K562 (cell line): ENCODE measurements around the gene IGFL1. TPM values are rescaled to one million over a fixed set of nuclear protein-coding genes. Genes with fewer than 3 reads are reported as not detected.

ENCODE experiments used
- CHD2 ChIP-seq: IDR thresholded peaks from 2 replicates; pipeline ENCODE4 v1.6.1; 2011; ENCODE audit warnings: low read depth, low read length
- ELF4 ChIP-seq: fragments of 450-650 bp; formaldehyde crosslinking; IDR thresholded peaks from 2 replicates; pipeline ENCODE4 v1.4.0; 2022; ENCODE audit warnings: missing genetic modification characterization
- FOXA1 ChIP-seq: fragments of 450-650 bp; IDR thresholded peaks from 2 replicates; pipeline ENCODE4 v1.6.1; 2016; ENCODE audit warnings: mild to moderate bottlenecking, borderline replicate concordance
- MAFF ChIP-seq: IDR thresholded peaks from 2 replicates; pipeline ENCODE4 v1.6.1; 2012; ENCODE audit warnings: low read length, improper control_type of control experiment
- RBM34 ChIP-seq: fragments of 200-400 bp; formaldehyde crosslinking; IDR thresholded peaks from 2 replicates; pipeline ENCODE4 v1.6.1; 2018; ENCODE audit warnings: low read length, borderline replicate concordance; ENCODE audit not compliant: insufficient read depth
- ZNF57 ChIP-seq: fragments of 450-650 bp; formaldehyde crosslinking; IDR thresholded peaks from 2 replicates; pipeline ENCODE4 v1.4.0; 2020; ENCODE audit warnings: mild to moderate bottlenecking, moderate library complexity
- ZNF764 ChIP-seq: fragments of 250-450 bp; sonication (Bioruptor Pico); IDR thresholded peaks from 2 replicates; pipeline ENCODE4 v1.4.0; 2020; ENCODE audit warnings: low read depth, mild to moderate bottlenecking, moderate library complexity
- polyA plus RNA-seq, 8 experiments: library from polyadenylated mRNA; depleted of rRNA in 4 of 8; stranded (reverse) in 5 of 8; unstranded in 3 of 8; fragments of >200 nt; fragmentation: Nextera tagmentation in 2 of 8; fragmentation: Illumina TruSeq in 1 of 8; extraction: Ambion mirVana in 2 of 8; extraction: Trizol in 1 of 8; gene quantifications; 2 replicates each; pipeline versions ENCODE4 v1.2.1 to v1.2.3, GENCODE V29; 2011 to 2014; ENCODE audit warnings: inconsistent platforms in 1 of 8, missing spikeins in 1 of 8
- total RNA-seq, 7 experiments: library from RNA; depleted of rRNA in 6 of 7; stranded (reverse); fragments of >200 nt in 6 of 7; fragmentation: Illumina TruSeq in 2 of 7; extraction: Trizol in 2 of 7; gene quantifications; 2 replicates each; pipeline versions ENCODE4 v1.2.1 to v1.2.3, GENCODE V29; 2011 to 2021; ENCODE audit warnings: low replicate concordance in 1 of 7
- TF ChIP-seq, protein P1 (sequence below): sonication (generic); IDR thresholded peaks from 2 replicates; pipeline ENCODE4 v1.6.1; 2016
- TF ChIP-seq, protein P2 (sequence below): IDR thresholded peaks from 2 replicates; pipeline ENCODE4 v1.6.1; 2011; ENCODE audit warnings: borderline replicate concordance, low read depth, mild to moderate bottlenecking, moderate library complexity, low read length; ENCODE audit not compliant: insufficient read depth, poor library complexity, severe bottlenecking
- TF ChIP-seq, protein P3 (sequence below): fragments of 450-650 bp; formaldehyde crosslinking; IDR thresholded peaks from 2 replicates; pipeline ENCODE4 v1.4.0; 2022; ENCODE audit warnings: mild to moderate bottlenecking, moderate library complexity
- TF ChIP-seq, protein P4 (sequence below), 2 experiments: fragments of 450-650 bp; formaldehyde crosslinking in 1 of 2; IDR thresholded peaks; 2 replicates each; pipeline versions ENCODE4 v1.4.0 to v1.6.1; 2014 to 2020; ENCODE audit warnings: mild to moderate bottlenecking in 2 of 2, borderline replicate concordance in 1 of 2, low read depth in 1 of 2
- TF ChIP-seq, protein P5 (sequence below): sonication (generic); formaldehyde crosslinking; IDR thresholded peaks from 2 replicates; pipeline ENCODE4 v1.8.0; 2022; ENCODE audit warnings: mild to moderate bottlenecking, missing genetic modification reagents

Gene IGFL1
- total and polyA plus RNA-seq, 9 of the 15 experiments (the other 6 are each of a cell fraction or from before 2014, with no cell fraction given), result not detected

- TF ChIP-seq FOXA1 (no peak), ZNF764 (0 out of 2 replicates have a peak, but pooled peaks have one; percentile 25), ZNF57 (CRISPR knock-in tag) (no peak), RBM34 (no peak), CHD2 (no peak), MAFF (no peak), ELF4 (CRISPR knock-in tag) (peak; percentile 97)
- TF ChIP-seq, protein P1, sequence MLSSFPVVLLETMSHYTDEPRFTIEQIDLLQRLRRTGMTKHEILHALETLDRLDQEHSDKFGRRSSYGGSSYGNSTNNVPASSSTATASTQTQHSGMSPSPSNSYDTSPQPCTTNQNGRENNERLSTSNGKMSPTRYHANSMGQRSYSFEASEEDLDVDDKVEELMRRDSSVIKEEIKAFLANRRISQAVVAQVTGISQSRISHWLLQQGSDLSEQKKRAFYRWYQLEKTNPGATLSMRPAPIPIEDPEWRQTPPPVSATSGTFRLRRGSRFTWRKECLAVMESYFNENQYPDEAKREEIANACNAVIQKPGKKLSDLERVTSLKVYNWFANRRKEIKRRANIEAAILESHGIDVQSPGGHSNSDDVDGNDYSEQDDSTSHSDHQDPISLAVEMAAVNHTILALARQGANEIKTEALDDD, result no peak
- TF ChIP-seq, protein P2, sequence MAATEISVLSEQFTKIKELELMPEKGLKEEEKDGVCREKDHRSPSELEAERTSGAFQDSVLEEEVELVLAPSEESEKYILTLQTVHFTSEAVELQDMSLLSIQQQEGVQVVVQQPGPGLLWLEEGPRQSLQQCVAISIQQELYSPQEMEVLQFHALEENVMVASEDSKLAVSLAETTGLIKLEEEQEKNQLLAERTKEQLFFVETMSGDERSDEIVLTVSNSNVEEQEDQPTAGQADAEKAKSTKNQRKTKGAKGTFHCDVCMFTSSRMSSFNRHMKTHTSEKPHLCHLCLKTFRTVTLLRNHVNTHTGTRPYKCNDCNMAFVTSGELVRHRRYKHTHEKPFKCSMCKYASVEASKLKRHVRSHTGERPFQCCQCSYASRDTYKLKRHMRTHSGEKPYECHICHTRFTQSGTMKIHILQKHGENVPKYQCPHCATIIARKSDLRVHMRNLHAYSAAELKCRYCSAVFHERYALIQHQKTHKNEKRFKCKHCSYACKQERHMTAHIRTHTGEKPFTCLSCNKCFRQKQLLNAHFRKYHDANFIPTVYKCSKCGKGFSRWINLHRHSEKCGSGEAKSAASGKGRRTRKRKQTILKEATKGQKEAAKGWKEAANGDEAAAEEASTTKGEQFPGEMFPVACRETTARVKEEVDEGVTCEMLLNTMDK, result no peak
- TF ChIP-seq, protein P3, sequence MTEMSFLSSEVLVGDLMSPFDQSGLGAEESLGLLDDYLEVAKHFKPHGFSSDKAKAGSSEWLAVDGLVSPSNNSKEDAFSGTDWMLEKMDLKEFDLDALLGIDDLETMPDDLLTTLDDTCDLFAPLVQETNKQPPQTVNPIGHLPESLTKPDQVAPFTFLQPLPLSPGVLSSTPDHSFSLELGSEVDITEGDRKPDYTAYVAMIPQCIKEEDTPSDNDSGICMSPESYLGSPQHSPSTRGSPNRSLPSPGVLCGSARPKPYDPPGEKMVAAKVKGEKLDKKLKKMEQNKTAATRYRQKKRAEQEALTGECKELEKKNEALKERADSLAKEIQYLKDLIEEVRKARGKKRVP (CRISPR knock-in tag), result peak; percentile 52; the same call in 1 of the 2 replicates
- TF ChIP-seq, protein P4, sequence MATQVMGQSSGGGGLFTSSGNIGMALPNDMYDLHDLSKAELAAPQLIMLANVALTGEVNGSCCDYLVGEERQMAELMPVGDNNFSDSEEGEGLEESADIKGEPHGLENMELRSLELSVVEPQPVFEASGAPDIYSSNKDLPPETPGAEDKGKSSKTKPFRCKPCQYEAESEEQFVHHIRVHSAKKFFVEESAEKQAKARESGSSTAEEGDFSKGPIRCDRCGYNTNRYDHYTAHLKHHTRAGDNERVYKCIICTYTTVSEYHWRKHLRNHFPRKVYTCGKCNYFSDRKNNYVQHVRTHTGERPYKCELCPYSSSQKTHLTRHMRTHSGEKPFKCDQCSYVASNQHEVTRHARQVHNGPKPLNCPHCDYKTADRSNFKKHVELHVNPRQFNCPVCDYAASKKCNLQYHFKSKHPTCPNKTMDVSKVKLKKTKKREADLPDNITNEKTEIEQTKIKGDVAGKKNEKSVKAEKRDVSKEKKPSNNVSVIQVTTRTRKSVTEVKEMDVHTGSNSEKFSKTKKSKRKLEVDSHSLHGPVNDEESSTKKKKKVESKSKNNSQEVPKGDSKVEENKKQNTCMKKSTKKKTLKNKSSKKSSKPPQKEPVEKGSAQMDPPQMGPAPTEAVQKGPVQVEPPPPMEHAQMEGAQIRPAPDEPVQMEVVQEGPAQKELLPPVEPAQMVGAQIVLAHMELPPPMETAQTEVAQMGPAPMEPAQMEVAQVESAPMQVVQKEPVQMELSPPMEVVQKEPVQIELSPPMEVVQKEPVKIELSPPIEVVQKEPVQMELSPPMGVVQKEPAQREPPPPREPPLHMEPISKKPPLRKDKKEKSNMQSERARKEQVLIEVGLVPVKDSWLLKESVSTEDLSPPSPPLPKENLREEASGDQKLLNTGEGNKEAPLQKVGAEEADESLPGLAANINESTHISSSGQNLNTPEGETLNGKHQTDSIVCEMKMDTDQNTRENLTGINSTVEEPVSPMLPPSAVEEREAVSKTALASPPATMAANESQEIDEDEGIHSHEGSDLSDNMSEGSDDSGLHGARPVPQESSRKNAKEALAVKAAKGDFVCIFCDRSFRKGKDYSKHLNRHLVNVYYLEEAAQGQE (IDR thresholded peaks at IDR 0.05; ENCODE audit: borderline replicate concordance), result no peak
- TF ChIP-seq, protein P4 (CRISPR knock-in tag; IDR thresholded peaks at IDR 0.05; ENCODE audit: low read depth), result peak; percentile 45; the same call in 1 of the 2 replicates
- TF ChIP-seq, protein P5, sequence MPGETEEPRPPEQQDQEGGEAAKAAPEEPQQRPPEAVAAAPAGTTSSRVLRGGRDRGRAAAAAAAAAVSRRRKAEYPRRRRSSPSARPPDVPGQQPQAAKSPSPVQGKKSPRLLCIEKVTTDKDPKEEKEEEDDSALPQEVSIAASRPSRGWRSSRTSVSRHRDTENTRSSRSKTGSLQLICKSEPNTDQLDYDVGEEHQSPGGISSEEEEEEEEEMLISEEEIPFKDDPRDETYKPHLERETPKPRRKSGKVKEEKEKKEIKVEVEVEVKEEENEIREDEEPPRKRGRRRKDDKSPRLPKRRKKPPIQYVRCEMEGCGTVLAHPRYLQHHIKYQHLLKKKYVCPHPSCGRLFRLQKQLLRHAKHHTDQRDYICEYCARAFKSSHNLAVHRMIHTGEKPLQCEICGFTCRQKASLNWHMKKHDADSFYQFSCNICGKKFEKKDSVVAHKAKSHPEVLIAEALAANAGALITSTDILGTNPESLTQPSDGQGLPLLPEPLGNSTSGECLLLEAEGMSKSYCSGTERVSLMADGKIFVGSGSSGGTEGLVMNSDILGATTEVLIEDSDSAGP, result no peak
Measured at GRCh38 chr19:46191356-46191755, 38.2 kb upstream of the IGFL1 start (continued).
